K562 (cell line): ENCODE results near the gene NFATC3. TPM values are rescaled to one million over a fixed set of nuclear protein-coding genes. Genes with fewer than 3 reads are reported as not detected.
A peak's percentile ranks its signal among the peaks of the same experiment; 100 is the strongest.

Experiments used
- CAMTA2 ChIP-seq: fragments of 250-450 bp; sonication (Bioruptor Pico); conservative IDR thresholded peaks from 2 replicates; pipeline ENCODE4 v1.5.1; 2022
- KAT7 ChIP-seq: sonication (generic); formaldehyde crosslinking; IDR thresholded peaks from 2 replicates; pipeline ENCODE4 v1.8.0; 2022; ENCODE audit warnings: missing genetic modification reagents, mild to moderate bottlenecking, borderline replicate concordance
- KDM5B ChIP-seq: fragments of 200-600 bp; sonication (generic); IDR thresholded peaks from 2 replicates; pipeline ENCODE4 v1.6.1; 2012; ENCODE audit warnings: low read depth, mild to moderate bottlenecking, moderate library complexity, low read length, control low read depth, inconsistent platforms; ENCODE audit not compliant: insufficient replicate concordance
- NRF1 ChIP-seq, 2 experiments: fragments of 450-650 bp; IDR thresholded peaks in 1 of 2; conservative IDR thresholded peaks in 1 of 2; 2 replicates each; pipeline ENCODE4 v1.6.1; 2014; ENCODE audit warnings: mild to moderate bottlenecking in 2 of 2
- RAD51 ChIP-seq: fragments of 450-650 bp; IDR thresholded peaks from 2 replicates; pipeline ENCODE4 v1.7.1; 2016; ENCODE audit warnings: low read depth, mild to moderate bottlenecking, borderline replicate concordance
- RBFOX2 ChIP-seq: fragments of 200-400 bp; formaldehyde crosslinking; IDR thresholded peaks from 2 replicates; pipeline ENCODE4 v1.6.1; 2017; ENCODE audit warnings: low read depth, mild to moderate bottlenecking, low read length, moderate library complexity
- SETDB1 ChIP-seq: IDR thresholded peaks from one replicate; pipeline ENCODE4 v1.6.1; 2012; ENCODE audit warnings: low read length, control low read depth, inconsistent platforms
- polyA plus RNA-seq, 8 experiments: library from polyadenylated mRNA; depleted of rRNA in 4 of 8; stranded (reverse) in 5 of 8; unstranded in 3 of 8; fragments of >200 nt; fragmentation: Nextera tagmentation in 2 of 8; fragmentation: Illumina TruSeq in 1 of 8; extraction: Ambion mirVana in 2 of 8; extraction: Trizol in 1 of 8; gene quantifications; 2 replicates each; pipeline versions ENCODE4 v1.2.1 to v1.2.3, GENCODE V29; 2011 to 2014; ENCODE audit warnings: inconsistent platforms in 1 of 8, missing spikeins in 1 of 8
- total RNA-seq, 7 experiments: library from RNA; depleted of rRNA in 6 of 7; stranded (reverse); fragments of >200 nt in 6 of 7; fragmentation: Illumina TruSeq in 2 of 7; extraction: Trizol in 2 of 7; gene quantifications; 2 replicates each; pipeline versions ENCODE4 v1.2.1 to v1.2.3, GENCODE V29; 2011 to 2021; ENCODE audit warnings: low replicate concordance in 1 of 7
- TF ChIP-seq, protein P1 (sequence below): sonication (generic); formaldehyde crosslinking; IDR thresholded peaks from 2 replicates; pipeline ENCODE4 v1.8.0; 2023; ENCODE audit warnings: mild to moderate bottlenecking, missing genetic modification reagents
- TF ChIP-seq, protein P2 (sequence below): fragments of 450-650 bp; IDR thresholded peaks from 2 replicates; pipeline ENCODE4 v1.6.1; 2016; ENCODE audit warnings: borderline replicate concordance
- TF ChIP-seq, protein P3 (sequence below), 2 experiments: fragments of 450-650 bp; IDR thresholded peaks; 2 replicates each; pipeline ENCODE4 v1.6.1; 2018; ENCODE audit warnings: mild to moderate bottlenecking in 2 of 2, low read depth in 1 of 2; ENCODE audit not compliant: partially characterized antibody in 2 of 2
- TF ChIP-seq, protein P4 (sequence below): fragments of 450-650 bp; conservative IDR thresholded peaks from 2 replicates; pipeline ENCODE4 v1.6.1; 2016; ENCODE audit warnings: missing genetic modification characterization, low read depth, mild to moderate bottlenecking, control low read depth, missing compliant biosample characterization

Gene NFATC3
- total and polyA plus RNA-seq, 9 of the 15 experiments (the other 6 are each of a cell fraction or from before 2014, with no cell fraction given), result 15.7 to 98.4 (median 59.4) TPM

DNA sequence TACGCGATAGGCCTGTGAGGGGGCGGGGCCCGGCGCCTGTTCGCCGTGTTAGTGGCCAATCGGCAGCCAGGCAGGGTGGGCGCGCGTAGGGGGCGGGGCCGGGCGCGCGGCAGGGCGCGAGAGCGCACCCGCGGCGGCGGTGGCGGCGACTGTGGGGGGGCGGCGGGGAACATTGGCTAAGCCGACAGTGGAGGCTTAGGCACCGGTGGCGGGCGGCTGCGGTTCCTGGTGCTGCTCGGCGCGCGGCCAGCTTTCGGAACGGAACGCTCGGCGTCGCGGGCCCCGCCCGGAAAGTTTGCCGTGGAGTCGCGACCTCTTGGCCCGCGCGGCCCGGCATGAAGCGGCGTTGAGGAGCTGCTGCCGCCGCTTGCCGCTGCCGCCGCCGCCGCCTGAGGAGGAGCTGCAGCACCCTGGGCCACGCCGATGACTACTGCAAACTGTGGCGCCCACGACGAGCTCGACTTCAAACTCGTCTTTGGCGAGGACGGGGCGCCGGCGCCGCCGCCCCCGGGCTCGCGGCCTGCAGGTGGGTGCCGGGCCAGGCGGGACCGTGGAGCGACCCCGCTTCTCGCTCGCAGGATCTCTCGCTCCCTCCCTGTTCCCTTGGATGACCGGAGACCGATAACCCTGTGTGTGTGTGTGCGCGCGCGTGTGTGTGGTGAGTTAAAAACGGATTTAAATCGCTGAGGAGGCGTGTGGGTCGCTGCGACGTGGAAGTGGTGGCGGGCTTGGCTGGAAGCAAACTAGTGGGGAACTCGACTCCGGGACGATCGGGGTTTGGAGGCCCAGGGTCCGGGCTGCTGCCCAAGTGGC is at the start of gene NFATC3 (continued):
- TF ChIP-seq, protein P1, sequence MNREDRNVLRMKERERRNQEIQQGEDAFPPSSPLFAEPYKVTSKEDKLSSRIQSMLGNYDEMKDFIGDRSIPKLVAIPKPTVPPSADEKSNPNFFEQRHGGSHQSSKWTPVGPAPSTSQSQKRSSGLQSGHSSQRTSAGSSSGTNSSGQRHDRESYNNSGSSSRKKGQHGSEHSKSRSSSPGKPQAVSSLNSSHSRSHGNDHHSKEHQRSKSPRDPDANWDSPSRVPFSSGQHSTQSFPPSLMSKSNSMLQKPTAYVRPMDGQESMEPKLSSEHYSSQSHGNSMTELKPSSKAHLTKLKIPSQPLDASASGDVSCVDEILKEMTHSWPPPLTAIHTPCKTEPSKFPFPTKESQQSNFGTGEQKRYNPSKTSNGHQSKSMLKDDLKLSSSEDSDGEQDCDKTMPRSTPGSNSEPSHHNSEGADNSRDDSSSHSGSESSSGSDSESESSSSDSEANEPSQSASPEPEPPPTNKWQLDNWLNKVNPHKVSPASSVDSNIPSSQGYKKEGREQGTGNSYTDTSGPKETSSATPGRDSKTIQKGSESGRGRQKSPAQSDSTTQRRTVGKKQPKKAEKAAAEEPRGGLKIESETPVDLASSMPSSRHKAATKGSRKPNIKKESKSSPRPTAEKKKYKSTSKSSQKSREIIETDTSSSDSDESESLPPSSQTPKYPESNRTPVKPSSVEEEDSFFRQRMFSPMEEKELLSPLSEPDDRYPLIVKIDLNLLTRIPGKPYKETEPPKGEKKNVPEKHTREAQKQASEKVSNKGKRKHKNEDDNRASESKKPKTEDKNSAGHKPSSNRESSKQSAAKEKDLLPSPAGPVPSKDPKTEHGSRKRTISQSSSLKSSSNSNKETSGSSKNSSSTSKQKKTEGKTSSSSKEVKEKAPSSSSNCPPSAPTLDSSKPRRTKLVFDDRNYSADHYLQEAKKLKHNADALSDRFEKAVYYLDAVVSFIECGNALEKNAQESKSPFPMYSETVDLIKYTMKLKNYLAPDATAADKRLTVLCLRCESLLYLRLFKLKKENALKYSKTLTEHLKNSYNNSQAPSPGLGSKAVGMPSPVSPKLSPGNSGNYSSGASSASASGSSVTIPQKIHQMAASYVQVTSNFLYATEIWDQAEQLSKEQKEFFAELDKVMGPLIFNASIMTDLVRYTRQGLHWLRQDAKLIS (CRISPR knock-in tag), result peak; percentile 97
- peak; percentile 98 for TF ChIP-seq KAT7 (CRISPR knock-in tag)
- TF ChIP-seq KDM5B, result peak; percentile 21
- peak; percentile 78 for TF ChIP-seq RBFOX2
- no peak; the same call in 1 of the 2 replicates for TF ChIP-seq RAD51
- TF ChIP-seq NRF1 (conservative IDR thresholded peaks at IDR 0.05 in 1 of 2, IDR thresholded peaks at IDR 0.05 in 1 of 2), result peak; percentile 66 to 72
- TF ChIP-seq, protein P2, sequence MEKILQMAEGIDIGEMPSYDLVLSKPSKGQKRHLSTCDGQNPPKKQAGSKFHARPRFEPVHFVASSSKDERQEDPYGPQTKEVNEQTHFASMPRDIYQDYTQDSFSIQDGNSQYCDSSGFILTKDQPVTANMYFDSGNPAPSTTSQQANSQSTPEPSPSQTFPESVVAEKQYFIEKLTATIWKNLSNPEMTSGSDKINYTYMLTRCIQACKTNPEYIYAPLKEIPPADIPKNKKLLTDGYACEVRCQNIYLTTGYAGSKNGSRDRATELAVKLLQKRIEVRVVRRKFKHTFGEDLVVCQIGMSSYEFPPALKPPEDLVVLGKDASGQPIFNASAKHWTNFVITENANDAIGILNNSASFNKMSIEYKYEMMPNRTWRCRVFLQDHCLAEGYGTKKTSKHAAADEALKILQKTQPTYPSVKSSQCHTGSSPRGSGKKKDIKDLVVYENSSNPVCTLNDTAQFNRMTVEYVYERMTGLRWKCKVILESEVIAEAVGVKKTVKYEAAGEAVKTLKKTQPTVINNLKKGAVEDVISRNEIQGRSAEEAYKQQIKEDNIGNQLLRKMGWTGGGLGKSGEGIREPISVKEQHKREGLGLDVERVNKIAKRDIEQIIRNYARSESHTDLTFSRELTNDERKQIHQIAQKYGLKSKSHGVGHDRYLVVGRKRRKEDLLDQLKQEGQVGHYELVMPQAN, result peak; percentile 64; the same call in 1 of the 2 replicates
- TF ChIP-seq CAMTA2 (CRISPR knock-in tag), result no peak
- TF ChIP-seq SETDB1, result no peak
- TF ChIP-seq, protein P3, sequence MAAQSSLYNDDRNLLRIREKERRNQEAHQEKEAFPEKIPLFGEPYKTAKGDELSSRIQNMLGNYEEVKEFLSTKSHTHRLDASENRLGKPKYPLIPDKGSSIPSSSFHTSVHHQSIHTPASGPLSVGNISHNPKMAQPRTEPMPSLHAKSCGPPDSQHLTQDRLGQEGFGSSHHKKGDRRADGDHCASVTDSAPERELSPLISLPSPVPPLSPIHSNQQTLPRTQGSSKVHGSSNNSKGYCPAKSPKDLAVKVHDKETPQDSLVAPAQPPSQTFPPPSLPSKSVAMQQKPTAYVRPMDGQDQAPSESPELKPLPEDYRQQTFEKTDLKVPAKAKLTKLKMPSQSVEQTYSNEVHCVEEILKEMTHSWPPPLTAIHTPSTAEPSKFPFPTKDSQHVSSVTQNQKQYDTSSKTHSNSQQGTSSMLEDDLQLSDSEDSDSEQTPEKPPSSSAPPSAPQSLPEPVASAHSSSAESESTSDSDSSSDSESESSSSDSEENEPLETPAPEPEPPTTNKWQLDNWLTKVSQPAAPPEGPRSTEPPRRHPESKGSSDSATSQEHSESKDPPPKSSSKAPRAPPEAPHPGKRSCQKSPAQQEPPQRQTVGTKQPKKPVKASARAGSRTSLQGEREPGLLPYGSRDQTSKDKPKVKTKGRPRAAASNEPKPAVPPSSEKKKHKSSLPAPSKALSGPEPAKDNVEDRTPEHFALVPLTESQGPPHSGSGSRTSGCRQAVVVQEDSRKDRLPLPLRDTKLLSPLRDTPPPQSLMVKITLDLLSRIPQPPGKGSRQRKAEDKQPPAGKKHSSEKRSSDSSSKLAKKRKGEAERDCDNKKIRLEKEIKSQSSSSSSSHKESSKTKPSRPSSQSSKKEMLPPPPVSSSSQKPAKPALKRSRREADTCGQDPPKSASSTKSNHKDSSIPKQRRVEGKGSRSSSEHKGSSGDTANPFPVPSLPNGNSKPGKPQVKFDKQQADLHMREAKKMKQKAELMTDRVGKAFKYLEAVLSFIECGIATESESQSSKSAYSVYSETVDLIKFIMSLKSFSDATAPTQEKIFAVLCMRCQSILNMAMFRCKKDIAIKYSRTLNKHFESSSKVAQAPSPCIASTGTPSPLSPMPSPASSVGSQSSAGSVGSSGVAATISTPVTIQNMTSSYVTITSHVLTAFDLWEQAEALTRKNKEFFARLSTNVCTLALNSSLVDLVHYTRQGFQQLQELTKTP (IDR thresholded peaks at IDR 0.05; ENCODE audit: low read depth in 1 of 2, partially characterized antibody in 2 of 2), result no peak
- TF ChIP-seq, protein P4, sequence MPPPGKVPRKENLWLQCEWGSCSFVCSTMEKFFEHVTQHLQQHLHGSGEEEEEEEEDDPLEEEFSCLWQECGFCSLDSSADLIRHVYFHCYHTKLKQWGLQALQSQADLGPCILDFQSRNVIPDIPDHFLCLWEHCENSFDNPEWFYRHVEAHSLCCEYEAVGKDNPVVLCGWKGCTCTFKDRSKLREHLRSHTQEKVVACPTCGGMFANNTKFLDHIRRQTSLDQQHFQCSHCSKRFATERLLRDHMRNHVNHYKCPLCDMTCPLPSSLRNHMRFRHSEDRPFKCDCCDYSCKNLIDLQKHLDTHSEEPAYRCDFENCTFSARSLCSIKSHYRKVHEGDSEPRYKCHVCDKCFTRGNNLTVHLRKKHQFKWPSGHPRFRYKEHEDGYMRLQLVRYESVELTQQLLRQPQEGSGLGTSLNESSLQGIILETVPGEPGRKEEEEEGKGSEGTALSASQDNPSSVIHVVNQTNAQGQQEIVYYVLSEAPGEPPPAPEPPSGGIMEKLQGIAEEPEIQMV (tag), result no peak
